Lower leg skin (tissue), 3 donors: ENCODE measurements around the gene DOCK7.

Experiments
- POLR2A ChIP-seq, 2 donors: fragments of 450-650 bp; IDR thresholded peaks; one replicate each; pipeline ENCODE4 v1.6.1; 2016 to 2017; ENCODE audit warnings: antibody characterized with exemption in 2 of 2, mild to moderate bottlenecking in 1 of 2, moderate library complexity in 1 of 2
- TF ChIP-seq, protein P1 (sequence below), 3 donors: fragments of 450-650 bp; IDR thresholded peaks; one replicate each; pipeline ENCODE4 v1.5.1; 2016; ENCODE audit warnings: antibody characterized with exemption in 3 of 3, mild to moderate bottlenecking in 3 of 3, moderate library complexity in 2 of 3

GRCh38 chr1:62407398-62408009 lies 280.7 kb downstream of the DOCK7 start:
- TF ChIP-seq, protein P1, sequence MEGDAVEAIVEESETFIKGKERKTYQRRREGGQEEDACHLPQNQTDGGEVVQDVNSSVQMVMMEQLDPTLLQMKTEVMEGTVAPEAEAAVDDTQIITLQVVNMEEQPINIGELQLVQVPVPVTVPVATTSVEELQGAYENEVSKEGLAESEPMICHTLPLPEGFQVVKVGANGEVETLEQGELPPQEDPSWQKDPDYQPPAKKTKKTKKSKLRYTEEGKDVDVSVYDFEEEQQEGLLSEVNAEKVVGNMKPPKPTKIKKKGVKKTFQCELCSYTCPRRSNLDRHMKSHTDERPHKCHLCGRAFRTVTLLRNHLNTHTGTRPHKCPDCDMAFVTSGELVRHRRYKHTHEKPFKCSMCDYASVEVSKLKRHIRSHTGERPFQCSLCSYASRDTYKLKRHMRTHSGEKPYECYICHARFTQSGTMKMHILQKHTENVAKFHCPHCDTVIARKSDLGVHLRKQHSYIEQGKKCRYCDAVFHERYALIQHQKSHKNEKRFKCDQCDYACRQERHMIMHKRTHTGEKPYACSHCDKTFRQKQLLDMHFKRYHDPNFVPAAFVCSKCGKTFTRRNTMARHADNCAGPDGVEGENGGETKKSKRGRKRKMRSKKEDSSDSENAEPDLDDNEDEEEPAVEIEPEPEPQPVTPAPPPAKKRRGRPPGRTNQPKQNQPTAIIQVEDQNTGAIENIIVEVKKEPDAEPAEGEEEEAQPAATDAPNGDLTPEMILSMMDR (IDR thresholded peaks at IDR 0.05) = peak in 1 of 3 donors; percentile 34
- no peak for TF ChIP-seq POLR2A (IDR thresholded peaks at IDR 0.05)
